GM18858 (cell line): ENCODE results near the gene POMP.
A peak's percentile ranks its signal among the peaks of the same experiment; 100 is the strongest.
"Not testable (repeated sequence)": the region's sequence is repeated elsewhere in the genome, so short reads cannot be mapped to it uniquely, and the experiment has no call there.

Experiments
- ATAC-seq: cut with Tn5 transposase; IDR thresholded peaks from one replicate; pipeline ENCODE4 v1.9.1; 2021; ENCODE audit not compliant: unreplicated experiment

Gene POMP

GRCh38 chr13:28693605-28694491, 34.9 kb downstream of the POMP start:
- ATAC-seq, result not testable (repeated sequence)

GRCh38 chr13:28697441-28697840, 38.5 kb downstream of the POMP start:
- ATAC-seq, result no peak

GRCh38 chr13:28699246-28699645, 40.3 kb downstream of the POMP start:
- ATAC-seq, result no peak

DNA sequence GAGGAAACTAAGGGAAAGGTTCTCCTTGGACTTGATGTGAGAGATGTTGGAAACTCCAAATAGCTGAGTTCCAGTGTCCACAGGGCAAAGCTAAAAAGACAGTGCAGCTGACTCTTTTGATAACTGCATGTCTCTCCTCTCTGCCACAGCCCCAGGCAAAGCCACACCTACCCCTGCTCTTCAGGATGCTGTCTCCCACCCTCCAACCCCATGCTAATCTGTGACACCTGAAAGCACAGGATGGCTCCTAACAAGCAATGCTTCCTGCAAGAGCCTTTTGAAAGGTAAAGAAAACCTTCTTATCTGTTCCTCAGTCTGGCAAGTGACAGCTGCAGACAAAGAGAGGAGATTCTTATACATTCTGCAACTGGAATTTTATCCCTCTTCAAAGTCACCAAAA, 45.4 kb downstream of the POMP start:
- no peak for ATAC-seq

DNA sequence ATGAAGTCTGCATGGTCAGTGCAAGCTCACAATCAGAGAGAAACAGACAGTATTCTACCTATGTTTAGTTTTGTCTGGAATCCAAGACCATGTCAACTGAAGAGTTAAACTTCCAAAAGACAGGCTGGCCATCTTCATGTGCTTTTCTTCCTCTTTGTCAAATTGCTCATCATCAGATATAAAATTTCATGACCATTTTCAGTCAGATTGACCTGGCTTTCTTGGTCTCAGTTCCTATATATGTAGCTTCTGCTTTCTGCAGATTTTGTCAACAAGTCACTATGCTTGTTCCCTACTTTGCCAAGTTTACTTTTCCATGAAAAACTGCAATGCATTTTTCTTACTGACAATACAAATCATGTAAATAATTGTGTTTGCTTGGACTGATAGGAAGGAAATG, 46.0 kb downstream of the POMP start:
- no peak for ATAC-seq

DNA sequence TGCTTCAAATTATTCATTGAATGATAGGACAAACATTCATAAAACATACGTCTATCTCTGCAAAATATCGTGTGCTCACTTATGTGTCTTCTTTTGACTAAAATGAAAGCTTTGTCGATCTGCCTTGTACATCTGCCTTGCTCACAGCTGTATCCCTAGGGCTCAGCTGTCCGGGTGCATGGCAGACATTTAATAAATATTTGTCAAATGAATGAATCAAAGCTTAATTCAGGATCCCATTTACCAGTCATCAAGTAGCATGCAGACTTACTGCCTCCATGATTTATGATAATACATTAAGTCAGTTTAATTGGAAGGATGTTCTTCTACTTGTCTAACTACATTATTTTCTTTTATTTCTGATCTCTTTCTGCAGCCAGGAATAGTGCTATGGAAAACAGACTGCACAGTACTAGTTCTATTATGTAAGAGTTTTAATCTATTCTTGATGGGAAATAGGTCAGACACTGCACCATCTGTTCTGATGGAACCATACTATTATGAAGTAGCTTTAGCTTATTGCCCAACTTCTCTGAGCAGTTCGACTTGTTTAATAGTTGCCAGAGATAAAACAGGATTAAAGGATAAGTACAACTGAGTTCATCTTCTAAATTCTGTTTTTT, 46.6 kb downstream of the POMP start:
- no peak for ATAC-seq

GRCh38 chr13:28707629-28708427, 48.9 kb downstream of the POMP start:
- ATAC-seq, result peak; percentile 98

GRCh38 chr13:28710161-28710560, 51.2 kb downstream of the POMP start:
- no peak for ATAC-seq

DNA sequence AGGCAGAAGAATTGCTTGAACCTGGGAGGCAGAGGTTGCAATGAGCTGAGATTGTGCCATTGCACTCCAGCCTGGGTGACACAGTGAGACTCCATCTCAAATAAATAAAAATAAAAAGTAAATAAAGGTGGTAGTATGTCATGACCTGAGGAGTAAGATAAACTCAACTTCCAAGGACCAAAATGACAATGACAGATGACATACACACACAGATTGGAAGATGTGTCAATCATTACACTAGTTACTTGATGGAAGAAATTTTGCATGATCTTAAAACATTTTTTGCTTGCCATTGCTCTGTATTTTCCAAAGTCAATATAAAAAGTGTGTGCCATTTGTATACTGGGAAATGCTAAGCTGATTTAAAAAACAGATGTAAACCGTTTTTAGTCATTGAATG, 55.7 kb downstream of the POMP start:
- ATAC-seq, result no peak

DNA sequence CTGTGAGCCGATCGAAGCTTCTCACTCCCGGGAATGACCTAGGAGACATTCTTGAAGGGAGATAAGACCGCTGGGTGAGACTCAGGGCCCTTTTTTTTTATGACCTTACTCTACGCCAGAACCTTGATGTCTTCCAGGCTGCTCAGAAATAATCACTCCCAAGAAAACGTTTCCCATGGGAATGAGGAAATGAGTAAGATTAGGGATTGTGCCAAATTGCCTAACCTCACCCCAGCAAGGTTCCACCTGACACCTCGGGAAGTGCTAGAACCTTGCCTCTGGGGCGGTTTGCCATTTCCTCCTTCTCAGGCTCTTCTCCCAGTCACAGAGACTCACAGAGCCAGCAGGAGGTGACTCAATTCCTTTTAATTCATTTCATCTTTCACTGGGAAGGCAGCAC, 57.6 kb downstream of the POMP start:
- ATAC-seq, result no peak

- no peak for ATAC-seq
Measured at GRCh38 chr13:28717170-28717569, 58.2 kb downstream of the POMP start.

- peak; percentile 13 for ATAC-seq
Measured at GRCh38 chr13:28718196-28718542, 59.2 kb downstream of the POMP start.

- ATAC-seq, result peak; percentile 98
Measured at GRCh38 chr13:28718543-28719226, 59.8 kb downstream of the POMP start, which contains the start of gene SLC46A3. Gene SLC46A3, minus strand, starts transcription at chr13:28718970. Its CDS starts 972 bp downstream, at chr13:28717998.

DNA sequence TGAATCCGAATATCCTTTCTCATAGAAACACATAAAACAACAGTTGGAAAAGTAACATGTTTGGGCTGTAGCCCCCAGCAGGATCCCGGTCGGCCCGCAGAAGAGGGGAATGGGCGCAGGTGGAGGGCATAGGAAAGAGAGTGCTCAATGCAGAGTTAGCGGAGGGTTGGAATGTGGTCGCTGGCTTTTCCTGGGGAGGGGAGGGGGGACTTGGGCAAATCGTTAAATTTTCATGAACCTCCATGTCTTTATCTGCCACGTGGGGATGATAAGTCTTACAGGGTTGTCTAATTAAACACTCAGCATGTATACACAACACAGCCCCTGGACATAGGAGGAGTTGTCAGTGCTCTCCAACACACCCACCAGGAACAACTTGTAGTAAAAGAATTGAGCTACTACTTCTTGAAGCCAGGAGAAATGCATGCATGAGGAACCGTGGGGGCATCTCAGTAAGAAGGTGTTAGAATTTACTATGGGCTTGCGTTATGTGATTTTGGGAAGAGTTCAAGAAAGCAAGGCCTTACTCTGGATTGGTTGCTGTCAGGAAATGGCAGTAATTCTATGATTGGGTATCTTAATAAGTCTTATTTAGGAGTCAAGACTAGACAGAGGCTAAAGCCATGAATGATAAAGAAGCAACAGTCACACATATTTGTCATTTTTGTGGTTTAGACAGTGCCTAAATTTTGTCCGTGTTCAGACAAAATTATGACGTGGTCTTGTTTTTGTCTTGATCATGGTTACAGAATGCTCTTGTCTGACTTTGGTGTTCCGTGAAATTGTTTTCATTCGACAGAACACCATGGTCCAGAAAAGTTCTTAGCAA, 60.5 kb downstream of the POMP start:
- no peak for ATAC-seq

- ATAC-seq, result no peak
Measured at GRCh38 chr13:28723806-28724205, 64.9 kb downstream of the POMP start.

DNA sequence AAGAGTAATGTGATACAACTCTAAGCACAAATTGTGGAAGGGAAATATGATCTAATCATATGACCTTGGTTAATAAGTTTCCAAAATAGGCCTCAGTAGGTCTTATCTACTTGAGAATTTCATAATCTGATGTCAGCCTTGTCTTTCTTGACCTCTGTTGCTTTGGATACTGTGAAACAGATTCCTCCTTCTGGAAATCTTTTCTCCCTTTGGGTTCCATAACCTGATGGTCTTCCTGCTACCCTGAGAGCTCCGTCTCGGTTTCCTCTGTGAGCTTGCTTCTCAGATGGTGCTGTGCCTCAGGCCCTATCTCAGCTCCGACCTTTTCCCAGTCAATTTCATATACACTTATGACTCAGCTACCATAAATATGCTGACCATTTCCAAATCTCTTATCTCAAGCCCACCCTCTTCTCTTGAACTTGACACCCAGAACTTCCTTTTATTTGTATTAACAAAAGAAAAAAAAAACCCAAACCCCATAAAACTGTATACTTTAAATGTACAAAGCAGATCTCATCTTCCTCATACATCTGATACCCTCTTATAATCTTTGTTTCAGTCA, 66.2 kb downstream of the POMP start:
- no peak for ATAC-seq
